ENCODE measurements around the gene C7orf33. TPM values are rescaled to one million over a fixed set of nuclear protein-coding genes. Genes with fewer than 3 reads are reported as not detected.

C7orf33 gene
- total and polyA plus RNA-seq, 2 experiments from 2014 or later, result not detected

DNA sequence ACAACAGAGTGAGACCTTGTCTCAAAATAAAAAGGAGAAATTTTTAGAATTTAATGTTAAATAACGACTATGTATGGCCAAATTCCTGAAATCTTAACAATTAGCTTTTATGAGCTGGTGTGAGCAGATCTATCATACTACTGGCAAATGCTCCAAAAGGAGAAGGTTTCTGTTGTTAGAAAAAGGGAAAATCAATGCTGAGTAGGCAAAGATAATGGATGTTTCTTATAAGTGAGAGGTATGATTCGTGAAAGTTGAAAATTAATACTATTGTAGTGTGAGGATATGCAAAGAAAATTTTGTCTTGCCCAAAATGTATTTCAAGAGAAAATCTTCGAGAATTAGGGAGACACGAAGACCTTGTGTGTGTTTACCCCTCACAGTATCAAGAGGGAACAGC is 67.4 kb downstream of the C7orf33 start:
- no peak overlapping the region for H3K4me3 Mint-ChIP-seq
- no peaks in the 10 kb centered on the region for H3K27me3 ChIP-seq (ENCODE audit: insufficient read depth)

More for the DNA sequence above, 67.4 kb downstream of the C7orf33 start:
- H3K36me3 Mint-ChIP-seq (ENCODE audit: low read depth), result no peaks in the 10 kb centered on the region
- no peaks in the 10 kb centered on the region for H3K36me3 ChIP-seq (ENCODE audit: insufficient read depth)
- no peaks in the 10 kb centered on the region for H3K79me2 ChIP-seq (replicated peaks; ENCODE audit: insufficient read depth)
- H3K4me1 Mint-ChIP-seq, result no peaks in the 10 kb centered on the region
- H3K9me2 ChIP-seq (ENCODE audit: insufficient read depth), result no peaks in the 10 kb centered on the region
- peaks cover 1% of the 10 kb centered on the region for H3K27me3 Mint-ChIP-seq (ENCODE audit: insufficient read depth, low read depth, poor library complexity)
- no peaks in the 10 kb centered on the region; the same call in 2 of the 3 replicates for H3K9me3 Mint-ChIP-seq
- DNase-seq (ENCODE audit: low spot score) (no peak), ATAC-seq (no peak)
- H4K20me1 ChIP-seq (replicated peaks; ENCODE audit: insufficient read depth), result no peaks in the 10 kb centered on the region
- no peak overlapping the region for H3K27ac Mint-ChIP-seq
- H3K4me2 ChIP-seq, result no peak overlapping the region
- no peaks in the 10 kb centered on the region for H3F3A ChIP-seq (replicated peaks; ENCODE audit: low read depth)
- H3K27ac ChIP-seq (ENCODE audit: low read depth), result no peak overlapping the region
- no peaks in the 10 kb centered on the region for H3K4me1 ChIP-seq (ENCODE audit: insufficient read depth)
- no peak overlapping the region for H2AFZ ChIP-seq
- TF ChIP-seq, protein P1, sequence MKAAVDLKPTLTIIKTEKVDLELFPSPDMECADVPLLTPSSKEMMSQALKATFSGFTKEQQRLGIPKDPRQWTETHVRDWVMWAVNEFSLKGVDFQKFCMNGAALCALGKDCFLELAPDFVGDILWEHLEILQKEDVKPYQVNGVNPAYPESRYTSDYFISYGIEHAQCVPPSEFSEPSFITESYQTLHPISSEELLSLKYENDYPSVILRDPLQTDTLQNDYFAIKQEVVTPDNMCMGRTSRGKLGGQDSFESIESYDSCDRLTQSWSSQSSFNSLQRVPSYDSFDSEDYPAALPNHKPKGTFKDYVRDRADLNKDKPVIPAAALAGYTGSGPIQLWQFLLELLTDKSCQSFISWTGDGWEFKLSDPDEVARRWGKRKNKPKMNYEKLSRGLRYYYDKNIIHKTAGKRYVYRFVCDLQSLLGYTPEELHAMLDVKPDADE (IDR thresholded peaks at IDR 0.05), result no peak
- TF ChIP-seq EZH2 (IDR thresholded peaks at IDR 0.05; ENCODE audit: low read depth, unreplicated experiment) (no peak), CREB1 (CRISPR knock-in tag; IDR thresholded peaks at IDR 0.05; ENCODE audit: low read depth) (no peak), POLR2AphosphoS5 (IDR thresholded peaks at IDR 0.05; ENCODE audit: low read depth) (no peak), ZNF114 (CRISPR knock-in tag; IDR thresholded peaks at IDR 0.05) (no peak), EZH2phosphoT487 (IDR thresholded peaks at IDR 0.05; ENCODE audit: unreplicated experiment) (no peak), JUNB (IDR thresholded peaks at IDR 0.05; ENCODE audit: unreplicated experiment) (no peak), STAT1 (IDR thresholded peaks at IDR 0.05; ENCODE audit: unreplicated experiment) (no peak), NANOG (IDR thresholded peaks at IDR 0.05; ENCODE audit: borderline replicate concordance) (no peak)
- TF ChIP-seq, protein P2, sequence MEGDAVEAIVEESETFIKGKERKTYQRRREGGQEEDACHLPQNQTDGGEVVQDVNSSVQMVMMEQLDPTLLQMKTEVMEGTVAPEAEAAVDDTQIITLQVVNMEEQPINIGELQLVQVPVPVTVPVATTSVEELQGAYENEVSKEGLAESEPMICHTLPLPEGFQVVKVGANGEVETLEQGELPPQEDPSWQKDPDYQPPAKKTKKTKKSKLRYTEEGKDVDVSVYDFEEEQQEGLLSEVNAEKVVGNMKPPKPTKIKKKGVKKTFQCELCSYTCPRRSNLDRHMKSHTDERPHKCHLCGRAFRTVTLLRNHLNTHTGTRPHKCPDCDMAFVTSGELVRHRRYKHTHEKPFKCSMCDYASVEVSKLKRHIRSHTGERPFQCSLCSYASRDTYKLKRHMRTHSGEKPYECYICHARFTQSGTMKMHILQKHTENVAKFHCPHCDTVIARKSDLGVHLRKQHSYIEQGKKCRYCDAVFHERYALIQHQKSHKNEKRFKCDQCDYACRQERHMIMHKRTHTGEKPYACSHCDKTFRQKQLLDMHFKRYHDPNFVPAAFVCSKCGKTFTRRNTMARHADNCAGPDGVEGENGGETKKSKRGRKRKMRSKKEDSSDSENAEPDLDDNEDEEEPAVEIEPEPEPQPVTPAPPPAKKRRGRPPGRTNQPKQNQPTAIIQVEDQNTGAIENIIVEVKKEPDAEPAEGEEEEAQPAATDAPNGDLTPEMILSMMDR (conservative IDR thresholded peaks at IDR 0.05; ENCODE audit: low read depth in 2 of 2), result no peak
- TF ChIP-seq, protein P3, sequence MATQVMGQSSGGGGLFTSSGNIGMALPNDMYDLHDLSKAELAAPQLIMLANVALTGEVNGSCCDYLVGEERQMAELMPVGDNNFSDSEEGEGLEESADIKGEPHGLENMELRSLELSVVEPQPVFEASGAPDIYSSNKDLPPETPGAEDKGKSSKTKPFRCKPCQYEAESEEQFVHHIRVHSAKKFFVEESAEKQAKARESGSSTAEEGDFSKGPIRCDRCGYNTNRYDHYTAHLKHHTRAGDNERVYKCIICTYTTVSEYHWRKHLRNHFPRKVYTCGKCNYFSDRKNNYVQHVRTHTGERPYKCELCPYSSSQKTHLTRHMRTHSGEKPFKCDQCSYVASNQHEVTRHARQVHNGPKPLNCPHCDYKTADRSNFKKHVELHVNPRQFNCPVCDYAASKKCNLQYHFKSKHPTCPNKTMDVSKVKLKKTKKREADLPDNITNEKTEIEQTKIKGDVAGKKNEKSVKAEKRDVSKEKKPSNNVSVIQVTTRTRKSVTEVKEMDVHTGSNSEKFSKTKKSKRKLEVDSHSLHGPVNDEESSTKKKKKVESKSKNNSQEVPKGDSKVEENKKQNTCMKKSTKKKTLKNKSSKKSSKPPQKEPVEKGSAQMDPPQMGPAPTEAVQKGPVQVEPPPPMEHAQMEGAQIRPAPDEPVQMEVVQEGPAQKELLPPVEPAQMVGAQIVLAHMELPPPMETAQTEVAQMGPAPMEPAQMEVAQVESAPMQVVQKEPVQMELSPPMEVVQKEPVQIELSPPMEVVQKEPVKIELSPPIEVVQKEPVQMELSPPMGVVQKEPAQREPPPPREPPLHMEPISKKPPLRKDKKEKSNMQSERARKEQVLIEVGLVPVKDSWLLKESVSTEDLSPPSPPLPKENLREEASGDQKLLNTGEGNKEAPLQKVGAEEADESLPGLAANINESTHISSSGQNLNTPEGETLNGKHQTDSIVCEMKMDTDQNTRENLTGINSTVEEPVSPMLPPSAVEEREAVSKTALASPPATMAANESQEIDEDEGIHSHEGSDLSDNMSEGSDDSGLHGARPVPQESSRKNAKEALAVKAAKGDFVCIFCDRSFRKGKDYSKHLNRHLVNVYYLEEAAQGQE (IDR thresholded peaks at IDR 0.05; ENCODE audit: unreplicated experiment), result no peak
- TF ChIP-seq, protein P4, sequence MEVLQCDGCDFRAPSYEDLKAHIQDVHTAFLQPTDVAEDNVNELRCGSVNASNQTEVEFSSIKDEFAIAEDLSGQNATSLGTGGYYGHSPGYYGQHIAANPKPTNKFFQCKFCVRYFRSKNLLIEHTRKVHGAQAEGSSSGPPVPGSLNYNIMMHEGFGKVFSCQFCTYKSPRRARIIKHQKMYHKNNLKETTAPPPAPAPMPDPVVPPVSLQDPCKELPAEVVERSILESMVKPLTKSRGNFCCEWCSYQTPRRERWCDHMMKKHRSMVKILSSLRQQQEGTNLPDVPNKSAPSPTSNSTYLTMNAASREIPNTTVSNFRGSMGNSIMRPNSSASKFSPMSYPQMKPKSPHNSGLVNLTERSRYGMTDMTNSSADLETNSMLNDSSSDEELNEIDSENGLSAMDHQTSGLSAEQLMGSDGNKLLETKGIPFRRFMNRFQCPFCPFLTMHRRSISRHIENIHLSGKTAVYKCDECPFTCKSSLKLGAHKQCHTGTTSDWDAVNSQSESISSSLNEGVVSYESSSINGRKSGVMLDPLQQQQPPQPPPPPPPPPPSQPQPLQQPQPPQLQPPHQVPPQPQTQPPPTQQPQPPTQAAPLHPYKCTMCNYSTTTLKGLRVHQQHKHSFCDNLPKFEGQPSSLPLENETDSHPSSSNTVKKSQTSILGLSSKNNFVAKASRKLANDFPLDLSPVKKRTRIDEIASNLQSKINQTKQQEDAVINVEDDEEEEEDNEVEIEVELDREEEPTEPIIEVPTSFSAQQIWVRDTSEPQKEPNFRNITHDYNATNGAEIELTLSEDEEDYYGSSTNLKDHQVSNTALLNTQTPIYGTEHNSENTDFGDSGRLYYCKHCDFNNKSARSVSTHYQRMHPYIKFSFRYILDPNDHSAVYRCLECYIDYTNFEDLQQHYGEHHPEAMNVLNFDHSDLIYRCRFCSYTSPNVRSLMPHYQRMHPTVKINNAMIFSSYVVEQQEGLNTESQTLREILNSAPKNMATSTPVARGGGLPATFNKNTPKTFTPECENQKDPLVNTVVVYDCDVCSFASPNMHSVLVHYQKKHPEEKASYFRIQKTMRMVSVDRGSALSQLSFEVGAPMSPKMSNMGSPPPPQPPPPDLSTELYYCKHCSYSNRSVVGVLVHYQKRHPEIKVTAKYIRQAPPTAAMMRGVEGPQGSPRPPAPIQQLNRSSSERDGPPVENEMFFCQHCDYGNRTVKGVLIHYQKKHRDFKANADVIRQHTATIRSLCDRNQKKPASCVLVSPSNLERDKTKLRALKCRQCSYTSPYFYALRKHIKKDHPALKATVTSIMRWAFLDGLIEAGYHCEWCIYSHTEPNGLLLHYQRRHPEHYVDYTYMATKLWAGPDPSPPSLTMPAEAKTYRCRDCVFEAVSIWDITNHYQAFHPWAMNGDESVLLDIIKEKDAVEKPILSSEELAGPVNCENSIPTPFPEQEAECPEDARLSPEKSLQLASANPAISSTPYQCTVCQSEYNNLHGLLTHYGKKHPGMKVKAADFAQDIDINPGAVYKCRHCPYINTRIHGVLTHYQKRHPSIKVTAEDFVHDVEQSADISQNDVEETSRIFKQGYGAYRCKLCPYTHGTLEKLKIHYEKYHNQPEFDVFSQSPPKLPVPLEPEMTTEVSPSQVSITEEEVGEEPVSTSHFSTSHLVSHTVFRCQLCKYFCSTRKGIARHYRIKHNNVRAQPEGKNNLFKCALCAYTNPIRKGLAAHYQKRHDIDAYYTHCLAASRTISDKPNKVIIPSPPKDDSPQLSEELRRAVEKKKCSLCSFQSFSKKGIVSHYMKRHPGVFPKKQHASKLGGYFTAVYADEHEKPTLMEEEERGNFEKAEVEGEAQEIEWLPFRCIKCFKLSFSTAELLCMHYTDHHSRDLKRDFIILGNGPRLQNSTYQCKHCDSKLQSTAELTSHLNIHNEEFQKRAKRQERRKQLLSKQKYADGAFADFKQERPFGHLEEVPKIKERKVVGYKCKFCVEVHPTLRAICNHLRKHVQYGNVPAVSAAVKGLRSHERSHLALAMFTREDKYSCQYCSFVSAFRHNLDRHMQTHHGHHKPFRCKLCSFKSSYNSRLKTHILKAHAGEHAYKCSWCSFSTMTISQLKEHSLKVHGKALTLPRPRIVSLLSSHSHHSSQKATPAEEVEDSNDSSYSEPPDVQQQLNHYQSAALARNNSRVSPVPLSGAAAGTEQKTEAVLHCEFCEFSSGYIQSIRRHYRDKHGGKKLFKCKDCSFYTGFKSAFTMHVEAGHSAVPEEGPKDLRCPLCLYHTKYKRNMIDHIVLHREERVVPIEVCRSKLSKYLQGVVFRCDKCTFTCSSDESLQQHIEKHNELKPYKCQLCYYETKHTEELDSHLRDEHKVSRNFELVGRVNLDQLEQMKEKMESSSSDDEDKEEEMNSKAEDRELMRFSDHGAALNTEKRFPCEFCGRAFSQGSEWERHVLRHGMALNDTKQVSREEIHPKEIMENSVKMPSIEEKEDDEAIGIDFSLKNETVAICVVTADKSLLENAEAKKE (CRISPR knock-in tag; IDR thresholded peaks at IDR 0.05), result no peak
- H3K4me3 ChIP-seq, result no peak overlapping the region
